HG03025 (cell line): ENCODE data around the gene UNC5A.

Experiments used
- ATAC-seq: cut with Tn5 transposase; IDR thresholded peaks from one replicate; pipeline ENCODE4 v1.9.1; 2021; ENCODE audit warnings: mild to moderate bottlenecking, moderate library complexity; ENCODE audit not compliant: unreplicated experiment, low FRiP score

UNC5A gene

GRCh38 chr5:176875783-176876505 lies 65.6 kb downstream of the UNC5A start:
- ATAC-seq: no peak

- no peak for ATAC-seq
These were observed 66.4 kb downstream of the UNC5A start for GRCh38 chr5:176876506-176877431.

GRCh38 chr5:176877793-176878331 lies 67.5 kb downstream of the UNC5A start:
- no peak for ATAC-seq

GRCh38 chr5:176878463-176878862 lies 68.1 kb downstream of the UNC5A start:
- ATAC-seq: no peak

- no peak for ATAC-seq
These were observed 68.7 kb downstream of the UNC5A start for GRCh38 chr5:176878906-176879662.

- ATAC-seq: no peak
These were observed 69.5 kb downstream of the UNC5A start for GRCh38 chr5:176879663-176880361.

GRCh38 chr5:176880366-176881020 lies 70.1 kb downstream of the UNC5A start:
- ATAC-seq: no peak

GRCh38 chr5:176881021-176881749 lies 70.8 kb downstream of the UNC5A start:
- ATAC-seq: no peak

- no peak for ATAC-seq
These were observed 71.6 kb downstream of the UNC5A start for GRCh38 chr5:176881816-176882566.

- no peak for ATAC-seq
These were observed 72.2 kb downstream of the UNC5A start for GRCh38 chr5:176882567-176882903.

GRCh38 chr5:176883700-176884570 lies 73.6 kb downstream of the UNC5A start:
- no peak for ATAC-seq

- ATAC-seq: no peak
These were observed 74.2 kb downstream of the UNC5A start for GRCh38 chr5:176884571-176884890.

GRCh38 chr5:176886336-176887251 lies 76.2 kb downstream of the UNC5A start:
- no peak for ATAC-seq

GRCh38 chr5:176887252-176887849 lies 77.0 kb downstream of the UNC5A start:
- no peak for ATAC-seq

GRCh38 chr5:176888016-176888864 lies 77.9 kb downstream of the UNC5A start:
- no peak for ATAC-seq
